NB4 (cell line): ENCODE results near the gene NIN.
"Not testable (repeated sequence)": the region's sequence is repeated elsewhere in the genome, so short reads cannot be mapped to it uniquely, and the experiment has no call there.

Experiments used
- DNase-seq: peaks from one replicate; pipeline ENCODE4 v3.0.0; 2010; ENCODE audit warnings: low read depth
- H3K4me3 ChIP-seq: one replicate; pipeline ENCODE4 v1.5.1; 2011; ENCODE audit warnings: mild to moderate bottlenecking, low read depth, low read length, moderate library complexity
- CTCF ChIP-seq: IDR thresholded peaks from one replicate; pipeline ENCODE4 v1.5.1; 2012; ENCODE audit warnings: low read depth, low read length
- MAX ChIP-seq: IDR thresholded peaks from 2 replicates; pipeline ENCODE4 v1.6.1; 2011; ENCODE audit warnings: low read depth, low read length
- MYC ChIP-seq: IDR thresholded peaks from 2 replicates; pipeline ENCODE4 v1.6.1; 2011; ENCODE audit warnings: low read depth, low read length
- POLR2A ChIP-seq: IDR thresholded peaks from 2 replicates; pipeline ENCODE4 v1.6.1; 2011; ENCODE audit warnings: mild to moderate bottlenecking; ENCODE audit not compliant: insufficient read length; ENCODE audit errors: extremely low read depth

Gene NIN

GRCh38 chr14:50705026-50705593 is 125.9 kb downstream of the NIN start:
- no peak for DNase-seq

DNA sequence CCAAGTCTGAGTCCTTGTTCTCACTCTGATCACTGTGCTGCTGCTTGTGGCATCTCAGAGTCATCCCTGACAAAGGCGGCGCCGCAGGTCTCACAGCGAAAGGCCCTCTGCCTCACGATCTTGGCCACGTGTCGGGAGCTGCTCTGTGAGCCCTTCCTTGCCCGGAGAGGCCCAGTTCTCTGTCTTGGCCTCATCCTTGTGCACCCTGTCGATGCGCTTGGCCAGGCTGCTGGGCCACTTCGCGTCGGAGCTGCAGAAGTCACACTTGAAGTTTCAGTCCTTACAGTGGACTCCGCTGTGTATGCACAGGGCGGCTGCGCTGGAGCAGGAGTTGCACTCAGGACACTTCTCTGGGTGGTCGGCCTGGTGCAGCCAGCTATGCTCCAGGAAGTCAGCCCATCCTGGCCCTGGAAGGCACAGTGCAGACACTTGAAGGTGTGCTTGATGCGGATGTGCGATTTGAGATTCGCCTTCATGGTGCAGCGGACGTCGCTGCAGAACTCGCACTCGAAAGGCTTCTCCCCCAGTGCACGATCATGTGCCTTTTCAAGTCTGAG is 126.4 kb downstream of the NIN start:
- TF ChIP-seq CTCF (no peak), MAX (no peak), MYC (no peak), POLR2A (no peak)
- no peak overlapping the region for H3K4me3 ChIP-seq
- no peak for DNase-seq

More at GRCh38 chr14:50705026-50705593, 125.9 kb downstream of the NIN start:
- no peak for TF ChIP-seq CTCF
- no peak for TF ChIP-seq MAX
- no peak for TF ChIP-seq MYC
- TF ChIP-seq POLR2A = no peak
- H3K4me3 ChIP-seq = no peak overlapping the region

DNA sequence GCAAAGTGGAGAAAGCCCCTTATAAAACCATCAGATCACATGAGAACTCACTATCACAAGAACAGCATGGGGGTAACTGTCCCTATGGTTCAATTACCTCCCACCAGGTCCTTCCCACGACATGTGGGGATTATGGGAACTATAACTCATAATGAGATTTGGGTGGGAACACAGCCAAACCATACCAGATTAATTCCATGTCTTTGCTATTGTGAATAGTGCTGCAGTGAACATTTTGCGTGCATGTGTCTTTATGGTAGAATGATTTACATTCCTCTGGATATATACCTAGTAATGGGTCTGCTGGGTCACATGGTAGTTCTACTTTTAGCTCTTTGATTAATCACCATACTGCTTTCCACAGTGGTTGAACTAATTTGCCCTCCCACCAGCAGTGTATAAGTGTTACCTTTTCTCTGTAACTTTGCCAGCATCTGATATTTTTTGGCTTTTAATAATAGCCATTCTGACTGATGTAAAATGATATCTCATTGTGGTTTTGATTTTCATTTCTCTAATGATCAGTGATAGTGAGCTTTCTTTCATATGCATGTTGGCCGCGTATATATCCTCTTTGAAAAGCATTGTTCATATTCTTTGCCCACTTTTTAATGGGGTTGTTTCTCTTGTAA is 133.2 kb downstream of the NIN start:
- no peak for DNase-seq

DNA sequence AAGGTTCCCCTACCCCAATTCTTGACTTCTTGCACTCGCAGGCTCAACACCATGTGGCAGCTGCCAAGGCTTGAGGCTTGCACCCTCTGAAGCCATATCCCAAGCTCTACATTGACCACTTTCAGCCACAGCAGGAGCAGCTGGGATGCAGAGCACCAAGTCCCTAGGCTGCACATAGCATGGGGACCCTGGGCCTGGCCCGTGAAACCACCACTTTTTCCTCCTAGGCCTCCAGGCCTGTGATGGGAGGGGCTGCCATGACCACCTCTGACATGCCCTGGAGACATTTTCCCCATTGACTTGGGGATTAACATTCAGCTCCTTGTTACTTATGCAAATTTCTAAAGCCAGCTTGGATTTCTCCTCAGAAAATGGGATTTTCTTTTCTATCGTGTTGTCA is 136.7 kb downstream of the NIN start:
- DNase-seq, H3K4me3 ChIP-seq: not testable (repeated sequence)

More for the DNA sequence above, 133.2 kb downstream of the NIN start:
- H3K4me3 ChIP-seq = no peak overlapping the region
- TF ChIP-seq POLR2A = no peak
- TF ChIP-seq MAX = no peak
- TF ChIP-seq MYC = no peak

DNA sequence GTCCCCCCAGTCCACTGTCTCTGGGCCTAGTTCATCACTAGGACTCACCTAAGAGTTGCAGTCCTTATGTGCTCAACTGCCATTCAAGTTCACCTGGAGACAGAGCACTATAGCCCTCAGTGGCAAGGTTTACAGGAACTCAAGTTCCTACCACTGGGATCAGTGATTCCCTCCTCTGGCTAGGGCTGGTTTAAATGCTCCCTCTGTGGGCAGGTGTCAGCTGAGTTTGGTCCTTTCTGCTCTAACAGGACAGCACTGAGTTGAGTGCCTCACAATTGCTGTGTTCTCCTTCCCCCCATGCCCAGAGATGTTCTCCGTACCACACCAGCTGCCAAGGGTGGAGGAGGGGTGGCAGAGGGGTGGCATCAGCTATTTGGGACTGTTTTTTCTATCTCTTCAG is 142.1 kb downstream of the NIN start:
- TF ChIP-seq CTCF (no peak), MYC (no peak), MAX (no peak), POLR2A (no peak)
- DNase-seq = no peak
- H3K4me3 ChIP-seq = no peak overlapping the region

GRCh38 chr14:50679674-50680073 is 151.3 kb downstream of the NIN start:
- no peak for DNase-seq
- no peak for TF ChIP-seq MYC
- TF ChIP-seq CTCF = no peak
- no peak overlapping the region for H3K4me3 ChIP-seq

DNA sequence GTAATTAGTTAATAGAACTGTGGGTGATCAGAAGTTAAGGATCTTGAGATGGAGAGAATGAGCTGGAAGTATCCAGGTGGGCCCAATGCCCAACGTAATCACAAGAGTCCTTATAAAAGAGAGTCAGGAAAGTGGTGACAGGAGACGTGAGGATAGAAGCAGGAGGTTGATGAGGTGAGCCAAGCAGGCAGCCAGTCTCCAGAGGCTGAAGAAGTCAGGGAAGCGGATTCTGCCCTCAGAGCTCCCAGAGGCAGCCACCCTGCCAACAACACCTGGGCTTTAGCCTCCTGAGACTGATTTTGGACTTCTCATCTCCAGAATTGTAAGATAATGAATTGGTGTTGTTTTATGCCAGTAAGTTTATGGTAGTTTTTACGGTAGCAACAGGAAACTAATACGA is 152.8 kb downstream of the NIN start:
- no peak overlapping the region for H3K4me3 ChIP-seq
- DNase-seq = no peak

More for the DNA sequence above, 152.8 kb downstream of the NIN start:
- no peak for TF ChIP-seq CTCF
- TF ChIP-seq MYC = no peak
- no peak for TF ChIP-seq MAX
- TF ChIP-seq POLR2A = no peak
